GM23338 (cell line): ENCODE data around the gene MBLAC1. TPM values are rescaled to one million over a fixed set of nuclear protein-coding genes. Genes with fewer than 3 reads are reported as not detected.

Experiments used
- ATAC-seq: fragments of 200-7000 bp; cut with Tn5 transposase; 3 replicates; pipeline ENCODE4 v1.9.1; 2020
- DNase-seq: peaks from one replicate; pipeline ENCODE4 v3.0.0-alpha.2; 2015; ENCODE audit warnings: low spot score
- H2AFZ ChIP-seq: fragments of 200-600 bp; sonication (generic); 2 replicates; pipeline ENCODE4 v1.8.0; 2016; ENCODE audit warnings: antibody characterized with exemption, mild to moderate bottlenecking, moderate library complexity
- H3F3A ChIP-seq: fragments of 200-600 bp; sonication (generic); replicated peaks from 2 replicates; pipeline ENCODE4 v1.8.0; 2017; ENCODE audit warnings: antibody characterized with exemption, mixed run types, low read depth
- H3K27ac ChIP-seq: fragments of 200-600 bp; sonication (generic); 2 replicates; pipeline ENCODE4 v1.6.1; 2016; ENCODE audit warnings: low read depth
- H3K27me3 ChIP-seq: fragments of 200-600 bp; sonication (generic); 2 replicates; pipeline ENCODE4 v1.8.0; 2016; ENCODE audit warnings: mild to moderate bottlenecking, mixed run types, moderate library complexity; ENCODE audit not compliant: insufficient read depth
- H3K36me3 ChIP-seq: fragments of 200-600 bp; sonication (generic); 2 replicates; pipeline ENCODE4 v1.8.0; 2016; ENCODE audit warnings: mild to moderate bottlenecking; ENCODE audit not compliant: insufficient read depth
- H3K4me1 ChIP-seq: fragments of 200-600 bp; sonication (generic); 2 replicates; pipeline ENCODE4 v1.8.0; 2016; ENCODE audit warnings: mild to moderate bottlenecking, moderate library complexity; ENCODE audit not compliant: insufficient read depth
- H3K4me2 ChIP-seq: fragments of 200-600 bp; sonication (generic); 2 replicates; pipeline ENCODE4 v1.7.1; 2017; ENCODE audit warnings: mixed run types
- H3K4me3 ChIP-seq: fragments of 200-600 bp; sonication (generic); 2 replicates; pipeline ENCODE4 v1.6.1; 2016; ENCODE audit warnings: mixed run types
- H3K79me2 ChIP-seq: fragments of 200-600 bp; sonication (generic); replicated peaks from 2 replicates; pipeline ENCODE4 v1.8.0; 2017; ENCODE audit warnings: mild to moderate bottlenecking; ENCODE audit not compliant: insufficient read depth
- H3K9me2 ChIP-seq: fragments of 200-600 bp; sonication (generic); 2 replicates; pipeline ENCODE4 v1.8.0; 2017; ENCODE audit not compliant: insufficient read depth
- H4K20me1 ChIP-seq: fragments of 200-600 bp; sonication (generic); replicated peaks from 2 replicates; pipeline ENCODE4 v1.8.0; 2017; ENCODE audit warnings: mild to moderate bottlenecking; ENCODE audit not compliant: insufficient read depth
- H3K27ac Mint-ChIP-seq: 2 replicates; pipeline ENCODE4 v1.8.0; 2020; ENCODE audit warnings: inconsistent platforms, mild to moderate bottlenecking, moderate library complexity, mixed read lengths
- H3K27me3 Mint-ChIP-seq: 3 replicates; pipeline ENCODE4 v1.8.0; 2022; ENCODE audit warnings: low read depth, mild to moderate bottlenecking, moderate library complexity, mixed read lengths, inconsistent platforms; ENCODE audit not compliant: insufficient read depth, poor library complexity
- H3K36me3 Mint-ChIP-seq: 3 replicates; pipeline ENCODE4 v1.8.0; 2021; ENCODE audit warnings: low read depth, mild to moderate bottlenecking, inconsistent platforms, moderate library complexity, mixed read lengths
- H3K4me1 Mint-ChIP-seq: 3 replicates; pipeline ENCODE4 v1.8.0; 2020; ENCODE audit warnings: mild to moderate bottlenecking, inconsistent platforms, mixed read lengths
- H3K4me3 Mint-ChIP-seq: 3 replicates; pipeline ENCODE4 v1.8.0; 2021; ENCODE audit warnings: moderate library complexity, mild to moderate bottlenecking, inconsistent platforms, mixed read lengths
- H3K9me3 Mint-ChIP-seq: 3 replicates; pipeline ENCODE4 v1.8.0; 2020; ENCODE audit warnings: moderate library complexity, mild to moderate bottlenecking, inconsistent platforms, mixed read lengths
- CREB1 ChIP-seq: fragments of 250-450 bp; sonication (Bioruptor Pico); IDR thresholded peaks from 2 replicates; pipeline ENCODE4 v1.5.0; 2020; ENCODE audit warnings: low read depth, mild to moderate bottlenecking, moderate library complexity
- EZH2 ChIP-seq: fragments of 200-600 bp; sonication (generic); IDR thresholded peaks from one replicate; pipeline ENCODE4 v1.8.0; 2017; ENCODE audit warnings: antibody characterized with exemption, mild to moderate bottlenecking, low read depth; ENCODE audit not compliant: unreplicated experiment
- JUNB ChIP-seq: IDR thresholded peaks from one replicate; pipeline ENCODE4 v1.6.1; 2016; ENCODE audit warnings: antibody characterized with exemption; ENCODE audit not compliant: unreplicated experiment
- STAT1 ChIP-seq: IDR thresholded peaks from one replicate; pipeline ENCODE4 v1.6.1; 2016; ENCODE audit warnings: antibody characterized with exemption; ENCODE audit not compliant: unreplicated experiment
- polyA plus RNA-seq: library from polyadenylated mRNA; unstranded; fragments of >200 nt; fragmentation: Nextera tagmentation; extraction: Ambion mirVana; gene quantifications from 2 replicates; pipeline ENCODE4 v1.2.1, GENCODE V29; 2016
- total RNA-seq: library from RNA; depleted of rRNA; stranded (reverse); fragments of >200 nt; shearing (Covaris generic); gene quantifications from 2 replicates; pipeline ENCODE4 v1.2.3, GENCODE V29; 2014
- TF ChIP-seq, protein P1 (sequence below): fragments of 250-450 bp; sonication (Bioruptor Pico); IDR thresholded peaks from 2 replicates; pipeline ENCODE4 v1.5.0; 2020; ENCODE audit warnings: mild to moderate bottlenecking, moderate library complexity
- TF ChIP-seq, protein P2 (sequence below), 2 experiments: fragments of 200-600 bp in 1 of 2; sonication (generic) in 1 of 2; conservative IDR thresholded peaks; 2 replicates each; pipeline versions ENCODE4 v1.5.1 to v1.6.1; 2016 to 2017; ENCODE audit warnings: antibody characterized with exemption in 2 of 2, low read depth in 2 of 2, mild to moderate bottlenecking in 2 of 2, moderate library complexity in 1 of 2
- TF ChIP-seq, protein P3 (sequence below): IDR thresholded peaks from 2 replicates; pipeline ENCODE4 v1.6.1; 2016; ENCODE audit warnings: antibody characterized with exemption

The MBLAC1 gene
- total and polyA plus RNA-seq, 2 experiments from 2014 or later = 2.7 to 5.7 TPM

DNA sequence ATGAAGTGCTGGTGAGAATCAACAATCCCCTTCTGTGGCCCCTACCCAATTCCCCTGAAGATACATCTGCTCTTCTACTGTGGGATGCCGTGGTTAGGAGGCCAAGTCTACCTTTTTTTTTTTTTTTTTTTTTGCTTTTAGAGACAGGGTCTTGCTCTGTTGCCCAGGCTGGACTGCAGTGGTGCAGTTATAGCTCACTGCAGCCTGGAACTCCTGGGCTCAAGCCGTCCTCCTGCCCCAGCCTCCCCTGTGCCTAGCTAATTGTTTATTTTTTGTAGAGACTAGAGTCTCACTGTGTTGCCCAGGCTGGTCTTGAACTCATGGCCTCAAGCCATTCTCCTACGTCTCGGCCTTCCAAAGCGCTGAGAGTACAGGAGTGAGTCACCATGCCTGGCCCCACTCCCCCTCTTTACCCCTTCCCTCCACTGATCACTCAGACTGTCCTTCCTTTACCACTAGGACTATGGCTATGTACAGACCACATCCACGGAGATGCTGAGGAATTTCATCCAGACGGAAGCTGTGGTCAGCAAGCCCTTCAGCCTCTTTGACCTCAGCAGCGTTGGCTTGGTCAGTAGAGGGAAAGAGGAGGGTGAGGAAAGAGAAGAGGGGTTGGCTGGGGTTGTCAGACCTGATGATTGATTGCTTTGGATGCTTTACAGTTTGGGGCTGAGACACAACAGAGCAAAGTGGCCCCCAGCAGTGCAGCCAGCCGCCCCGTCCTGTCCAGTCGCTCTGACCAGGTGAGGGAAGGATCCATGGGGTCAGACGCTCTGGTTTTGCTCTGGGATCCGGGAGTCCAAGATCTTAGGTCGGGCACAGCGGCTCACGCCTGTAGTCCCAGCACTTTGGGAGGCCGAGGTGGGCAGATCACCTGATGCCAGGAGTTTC, 23.6 kb upstream of the MBLAC1 start (continued):
- TF ChIP-seq, protein P1, sequence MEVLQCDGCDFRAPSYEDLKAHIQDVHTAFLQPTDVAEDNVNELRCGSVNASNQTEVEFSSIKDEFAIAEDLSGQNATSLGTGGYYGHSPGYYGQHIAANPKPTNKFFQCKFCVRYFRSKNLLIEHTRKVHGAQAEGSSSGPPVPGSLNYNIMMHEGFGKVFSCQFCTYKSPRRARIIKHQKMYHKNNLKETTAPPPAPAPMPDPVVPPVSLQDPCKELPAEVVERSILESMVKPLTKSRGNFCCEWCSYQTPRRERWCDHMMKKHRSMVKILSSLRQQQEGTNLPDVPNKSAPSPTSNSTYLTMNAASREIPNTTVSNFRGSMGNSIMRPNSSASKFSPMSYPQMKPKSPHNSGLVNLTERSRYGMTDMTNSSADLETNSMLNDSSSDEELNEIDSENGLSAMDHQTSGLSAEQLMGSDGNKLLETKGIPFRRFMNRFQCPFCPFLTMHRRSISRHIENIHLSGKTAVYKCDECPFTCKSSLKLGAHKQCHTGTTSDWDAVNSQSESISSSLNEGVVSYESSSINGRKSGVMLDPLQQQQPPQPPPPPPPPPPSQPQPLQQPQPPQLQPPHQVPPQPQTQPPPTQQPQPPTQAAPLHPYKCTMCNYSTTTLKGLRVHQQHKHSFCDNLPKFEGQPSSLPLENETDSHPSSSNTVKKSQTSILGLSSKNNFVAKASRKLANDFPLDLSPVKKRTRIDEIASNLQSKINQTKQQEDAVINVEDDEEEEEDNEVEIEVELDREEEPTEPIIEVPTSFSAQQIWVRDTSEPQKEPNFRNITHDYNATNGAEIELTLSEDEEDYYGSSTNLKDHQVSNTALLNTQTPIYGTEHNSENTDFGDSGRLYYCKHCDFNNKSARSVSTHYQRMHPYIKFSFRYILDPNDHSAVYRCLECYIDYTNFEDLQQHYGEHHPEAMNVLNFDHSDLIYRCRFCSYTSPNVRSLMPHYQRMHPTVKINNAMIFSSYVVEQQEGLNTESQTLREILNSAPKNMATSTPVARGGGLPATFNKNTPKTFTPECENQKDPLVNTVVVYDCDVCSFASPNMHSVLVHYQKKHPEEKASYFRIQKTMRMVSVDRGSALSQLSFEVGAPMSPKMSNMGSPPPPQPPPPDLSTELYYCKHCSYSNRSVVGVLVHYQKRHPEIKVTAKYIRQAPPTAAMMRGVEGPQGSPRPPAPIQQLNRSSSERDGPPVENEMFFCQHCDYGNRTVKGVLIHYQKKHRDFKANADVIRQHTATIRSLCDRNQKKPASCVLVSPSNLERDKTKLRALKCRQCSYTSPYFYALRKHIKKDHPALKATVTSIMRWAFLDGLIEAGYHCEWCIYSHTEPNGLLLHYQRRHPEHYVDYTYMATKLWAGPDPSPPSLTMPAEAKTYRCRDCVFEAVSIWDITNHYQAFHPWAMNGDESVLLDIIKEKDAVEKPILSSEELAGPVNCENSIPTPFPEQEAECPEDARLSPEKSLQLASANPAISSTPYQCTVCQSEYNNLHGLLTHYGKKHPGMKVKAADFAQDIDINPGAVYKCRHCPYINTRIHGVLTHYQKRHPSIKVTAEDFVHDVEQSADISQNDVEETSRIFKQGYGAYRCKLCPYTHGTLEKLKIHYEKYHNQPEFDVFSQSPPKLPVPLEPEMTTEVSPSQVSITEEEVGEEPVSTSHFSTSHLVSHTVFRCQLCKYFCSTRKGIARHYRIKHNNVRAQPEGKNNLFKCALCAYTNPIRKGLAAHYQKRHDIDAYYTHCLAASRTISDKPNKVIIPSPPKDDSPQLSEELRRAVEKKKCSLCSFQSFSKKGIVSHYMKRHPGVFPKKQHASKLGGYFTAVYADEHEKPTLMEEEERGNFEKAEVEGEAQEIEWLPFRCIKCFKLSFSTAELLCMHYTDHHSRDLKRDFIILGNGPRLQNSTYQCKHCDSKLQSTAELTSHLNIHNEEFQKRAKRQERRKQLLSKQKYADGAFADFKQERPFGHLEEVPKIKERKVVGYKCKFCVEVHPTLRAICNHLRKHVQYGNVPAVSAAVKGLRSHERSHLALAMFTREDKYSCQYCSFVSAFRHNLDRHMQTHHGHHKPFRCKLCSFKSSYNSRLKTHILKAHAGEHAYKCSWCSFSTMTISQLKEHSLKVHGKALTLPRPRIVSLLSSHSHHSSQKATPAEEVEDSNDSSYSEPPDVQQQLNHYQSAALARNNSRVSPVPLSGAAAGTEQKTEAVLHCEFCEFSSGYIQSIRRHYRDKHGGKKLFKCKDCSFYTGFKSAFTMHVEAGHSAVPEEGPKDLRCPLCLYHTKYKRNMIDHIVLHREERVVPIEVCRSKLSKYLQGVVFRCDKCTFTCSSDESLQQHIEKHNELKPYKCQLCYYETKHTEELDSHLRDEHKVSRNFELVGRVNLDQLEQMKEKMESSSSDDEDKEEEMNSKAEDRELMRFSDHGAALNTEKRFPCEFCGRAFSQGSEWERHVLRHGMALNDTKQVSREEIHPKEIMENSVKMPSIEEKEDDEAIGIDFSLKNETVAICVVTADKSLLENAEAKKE (CRISPR knock-in tag) = no peak

DNA sequence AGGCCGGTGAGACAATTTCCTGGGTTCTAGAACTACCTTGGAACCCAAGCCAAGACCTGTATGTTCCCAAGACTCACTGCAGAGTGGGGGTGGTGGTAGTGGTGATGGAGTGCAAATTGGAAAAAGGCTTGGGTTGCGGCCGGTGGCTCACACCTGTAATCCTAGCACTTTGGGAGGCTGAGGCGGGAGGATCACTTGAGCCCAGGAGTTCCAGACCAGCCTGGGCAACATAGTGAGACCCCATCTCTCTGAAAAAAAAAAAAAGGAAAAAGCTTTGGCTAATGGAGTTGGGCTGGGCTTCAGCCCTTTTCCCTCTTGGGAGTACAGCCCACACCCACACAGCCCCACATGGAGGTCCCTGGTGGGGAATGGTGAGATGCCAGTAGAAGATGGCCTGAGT, 21.2 kb upstream of the MBLAC1 start:
- H3K79me2 ChIP-seq = peaks cover 14% of the 10 kb centered on the region
- Mint-ChIP-seq H3K36me3 (peaks cover 70% of the 10 kb centered on the region), H3K4me1 (peaks cover 8% of the 10 kb centered on the region), H3K27ac (no peak overlapping the region), H3K27me3 (peaks cover 38% of the 10 kb centered on the region), H3K4me3 (no peak overlapping the region; the same call in 2 of the 3 replicates), H3K9me3 (no peaks in the 10 kb centered on the region)
- peaks cover 8% of the 10 kb centered on the region; the same call in 1 of the 2 replicates for H3F3A ChIP-seq
- H3K27me3 ChIP-seq = no peaks in the 10 kb centered on the region
- no peak overlapping the region for H2AFZ ChIP-seq
- DNase-seq (no peak), ATAC-seq (no peak)
- no peak overlapping the region for H3K4me3 ChIP-seq
- no peak overlapping the region for H3K27ac ChIP-seq
- H3K4me1 ChIP-seq = peaks cover 5% of the 10 kb centered on the region; the same call in 1 of the 2 replicates
- no peak overlapping the region for H3K4me2 ChIP-seq
- H3K9me2 ChIP-seq = no peaks in the 10 kb centered on the region
- H3K36me3 ChIP-seq = peaks cover 12% of the 10 kb centered on the region; the same call in 1 of the 2 replicates
- no peaks in the 10 kb centered on the region for H4K20me1 ChIP-seq
- TF ChIP-seq JUNB (no peak), CREB1 (CRISPR knock-in tag) (no peak), EZH2 (no peak), STAT1 (no peak)
- TF ChIP-seq, protein P2, sequence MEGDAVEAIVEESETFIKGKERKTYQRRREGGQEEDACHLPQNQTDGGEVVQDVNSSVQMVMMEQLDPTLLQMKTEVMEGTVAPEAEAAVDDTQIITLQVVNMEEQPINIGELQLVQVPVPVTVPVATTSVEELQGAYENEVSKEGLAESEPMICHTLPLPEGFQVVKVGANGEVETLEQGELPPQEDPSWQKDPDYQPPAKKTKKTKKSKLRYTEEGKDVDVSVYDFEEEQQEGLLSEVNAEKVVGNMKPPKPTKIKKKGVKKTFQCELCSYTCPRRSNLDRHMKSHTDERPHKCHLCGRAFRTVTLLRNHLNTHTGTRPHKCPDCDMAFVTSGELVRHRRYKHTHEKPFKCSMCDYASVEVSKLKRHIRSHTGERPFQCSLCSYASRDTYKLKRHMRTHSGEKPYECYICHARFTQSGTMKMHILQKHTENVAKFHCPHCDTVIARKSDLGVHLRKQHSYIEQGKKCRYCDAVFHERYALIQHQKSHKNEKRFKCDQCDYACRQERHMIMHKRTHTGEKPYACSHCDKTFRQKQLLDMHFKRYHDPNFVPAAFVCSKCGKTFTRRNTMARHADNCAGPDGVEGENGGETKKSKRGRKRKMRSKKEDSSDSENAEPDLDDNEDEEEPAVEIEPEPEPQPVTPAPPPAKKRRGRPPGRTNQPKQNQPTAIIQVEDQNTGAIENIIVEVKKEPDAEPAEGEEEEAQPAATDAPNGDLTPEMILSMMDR (conservative IDR thresholded peaks at IDR 0.05; ENCODE audit: low read depth in 2 of 2) = no peak
- TF ChIP-seq, protein P3, sequence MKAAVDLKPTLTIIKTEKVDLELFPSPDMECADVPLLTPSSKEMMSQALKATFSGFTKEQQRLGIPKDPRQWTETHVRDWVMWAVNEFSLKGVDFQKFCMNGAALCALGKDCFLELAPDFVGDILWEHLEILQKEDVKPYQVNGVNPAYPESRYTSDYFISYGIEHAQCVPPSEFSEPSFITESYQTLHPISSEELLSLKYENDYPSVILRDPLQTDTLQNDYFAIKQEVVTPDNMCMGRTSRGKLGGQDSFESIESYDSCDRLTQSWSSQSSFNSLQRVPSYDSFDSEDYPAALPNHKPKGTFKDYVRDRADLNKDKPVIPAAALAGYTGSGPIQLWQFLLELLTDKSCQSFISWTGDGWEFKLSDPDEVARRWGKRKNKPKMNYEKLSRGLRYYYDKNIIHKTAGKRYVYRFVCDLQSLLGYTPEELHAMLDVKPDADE = no peak
